Breast epithelium (tissue), 3 donors: ENCODE measurements around the gene ADRA1B.

Experiments
- POLR2A ChIP-seq: fragments of 450-650 bp; IDR thresholded peaks from one replicate; pipeline ENCODE4 v1.6.1; 2016; ENCODE audit warnings: antibody characterized with exemption, mild to moderate bottlenecking, moderate library complexity
- TF ChIP-seq, protein P1 (sequence below), 3 donors: fragments of 450-650 bp; IDR thresholded peaks; one replicate each; pipeline ENCODE4 v1.5.1; 2016 to 2017; ENCODE audit warnings: antibody characterized with exemption in 3 of 3, mild to moderate bottlenecking in 3 of 3, moderate library complexity in 3 of 3

DNA sequence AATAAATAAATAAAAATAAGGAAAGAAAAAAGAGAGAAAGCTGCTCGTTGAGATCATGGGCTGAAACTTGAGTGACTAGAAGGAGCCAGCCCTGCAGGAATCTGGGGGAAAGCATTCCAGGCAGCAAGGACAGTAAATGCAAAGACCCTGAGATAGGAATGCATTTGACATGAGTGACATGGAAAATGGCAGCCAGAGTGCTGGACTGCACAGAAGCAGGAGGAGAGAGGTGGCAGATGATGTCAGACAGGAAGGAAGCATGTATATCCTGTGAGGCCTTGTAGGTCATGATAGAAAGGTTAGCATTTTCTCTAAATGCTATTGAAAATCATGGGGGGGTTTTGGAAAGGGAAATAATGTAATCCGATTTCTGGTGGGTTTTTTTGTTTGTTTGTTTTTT lies 29.1 kb downstream of the ADRA1B start:
- TF ChIP-seq, protein P1, sequence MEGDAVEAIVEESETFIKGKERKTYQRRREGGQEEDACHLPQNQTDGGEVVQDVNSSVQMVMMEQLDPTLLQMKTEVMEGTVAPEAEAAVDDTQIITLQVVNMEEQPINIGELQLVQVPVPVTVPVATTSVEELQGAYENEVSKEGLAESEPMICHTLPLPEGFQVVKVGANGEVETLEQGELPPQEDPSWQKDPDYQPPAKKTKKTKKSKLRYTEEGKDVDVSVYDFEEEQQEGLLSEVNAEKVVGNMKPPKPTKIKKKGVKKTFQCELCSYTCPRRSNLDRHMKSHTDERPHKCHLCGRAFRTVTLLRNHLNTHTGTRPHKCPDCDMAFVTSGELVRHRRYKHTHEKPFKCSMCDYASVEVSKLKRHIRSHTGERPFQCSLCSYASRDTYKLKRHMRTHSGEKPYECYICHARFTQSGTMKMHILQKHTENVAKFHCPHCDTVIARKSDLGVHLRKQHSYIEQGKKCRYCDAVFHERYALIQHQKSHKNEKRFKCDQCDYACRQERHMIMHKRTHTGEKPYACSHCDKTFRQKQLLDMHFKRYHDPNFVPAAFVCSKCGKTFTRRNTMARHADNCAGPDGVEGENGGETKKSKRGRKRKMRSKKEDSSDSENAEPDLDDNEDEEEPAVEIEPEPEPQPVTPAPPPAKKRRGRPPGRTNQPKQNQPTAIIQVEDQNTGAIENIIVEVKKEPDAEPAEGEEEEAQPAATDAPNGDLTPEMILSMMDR (IDR thresholded peaks at IDR 0.05), result no peak
- no peak for TF ChIP-seq POLR2A
